DMS79 treated with DMSO at 0.1 percent for 48 hours (cell line): ENCODE data around the gene ANP32A.
"Not testable (repeated sequence)": the region's sequence is repeated elsewhere in the genome, so short reads cannot be mapped to it uniquely, and the experiment has no call there.

Experiments used
- DNase-seq: peaks from one replicate; lab custom pipeline; 2025; lab: John Stamatoyannopoulos, UW

Gene ANP32A

GRCh38 chr15:68820295-68821189, at the start of gene ANP32A:
Gene ANP32A (minus strand): TSS chr15:68820895. CDS start chr15:68820751, 144 bp downstream.
- peak; percentile 54 for DNase-seq

GRCh38 chr15:68868296-68868695, 47.6 kb upstream of the ANP32A start:
- DNase-seq = no peak

GRCh38 chr15:68862415-68862814, 41.7 kb upstream of the ANP32A start:
- no peak for DNase-seq

GRCh38 chr15:68858666-68859065, 38.0 kb upstream of the ANP32A start:
- not testable (repeated sequence) for DNase-seq

GRCh38 chr15:68857443-68857842, 36.7 kb upstream of the ANP32A start:
- not testable (repeated sequence) for DNase-seq

GRCh38 chr15:68852461-68852860, 31.8 kb upstream of the ANP32A start:
- no peak for DNase-seq

GRCh38 chr15:68851971-68852370, 31.3 kb upstream of the ANP32A start:
- no peak for DNase-seq

GRCh38 chr15:68849497-68849896, 28.8 kb upstream of the ANP32A start:
- DNase-seq = no peak

GRCh38 chr15:68846851-68847439, 26.2 kb upstream of the ANP32A start:
- DNase-seq = no peak

GRCh38 chr15:68844856-68845550, 24.3 kb upstream of the ANP32A start:
- no peak for DNase-seq

GRCh38 chr15:68843425-68844311, 23.0 kb upstream of the ANP32A start:
- DNase-seq = peak; percentile 1

- DNase-seq = no peak
Observed at GRCh38 chr15:68842958-68843357, 22.3 kb upstream of the ANP32A start.

GRCh38 chr15:68834346-68834745, 13.7 kb upstream of the ANP32A start:
- DNase-seq = no peak

GRCh38 chr15:68833700-68834331, 13.1 kb upstream of the ANP32A start:
- no peak for DNase-seq

- DNase-seq = no peak
Observed at GRCh38 chr15:68830141-68830785, 9.6 kb upstream of the ANP32A start.

GRCh38 chr15:68829068-68829467, 8.4 kb upstream of the ANP32A start:
- no peak for DNase-seq

GRCh38 chr15:68823561-68823960, 2.9 kb upstream of the ANP32A start:
- no peak for DNase-seq

GRCh38 chr15:68822818-68823217, 2.1 kb upstream of the ANP32A start:
- no peak for DNase-seq

- no peak for DNase-seq
Observed at GRCh38 chr15:68821841-68822381, 1.2 kb upstream of the ANP32A start.

- DNase-seq = no peak
Observed at GRCh38 chr15:68821190-68821840, 620 bp upstream of the ANP32A start.
